ENCODE data around the gene TYRP1.
"Not testable (repeated sequence)": the region's sequence is repeated elsewhere in the genome, so short reads cannot be mapped to it uniquely, and the experiment has no call there.

GRCh38 chr9:12677462-12678126 is 15.6 kb upstream of the TYRP1 start:
- TF ChIP-seq CTCF (IDR thresholded peaks at IDR 0.05; ENCODE audit: insufficient read depth, low read length, poor library complexity, severe bottlenecking); EZH2phosphoT487 (conservative IDR thresholded peaks at IDR 0.05; ENCODE audit: low read length): not testable (repeated sequence)

Data from SU-DHL-6 (cell line).